Measurements from ENCODE around the gene ELOVL1.

The ELOVL1 gene

DNA sequence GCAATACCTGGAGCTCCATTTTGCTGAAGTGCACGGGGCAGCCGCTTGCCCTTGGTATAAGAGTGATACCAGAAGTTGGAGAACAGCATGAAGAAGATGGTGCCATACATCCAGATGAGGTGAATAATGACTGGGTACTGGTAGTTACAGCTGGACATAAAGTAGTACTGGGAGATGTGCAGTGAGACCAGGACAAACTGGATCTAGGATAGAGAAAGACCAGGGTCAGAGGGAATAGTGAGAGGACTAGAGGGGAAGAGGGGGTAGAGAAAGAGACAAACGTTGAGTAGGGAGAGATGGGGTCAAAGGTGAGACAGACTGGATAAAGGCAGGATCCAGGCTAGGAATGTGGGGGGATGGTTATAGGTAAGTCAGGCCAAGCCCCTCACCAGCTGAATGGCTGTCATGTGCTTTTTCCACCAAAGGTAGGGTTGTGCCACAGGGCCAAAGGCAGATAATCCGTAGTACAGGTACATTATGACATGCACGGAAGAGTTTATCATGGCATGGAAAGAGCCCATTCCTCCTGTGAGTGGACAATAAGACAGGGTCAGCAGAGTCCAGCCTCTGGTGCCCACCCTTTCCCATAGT is 3.8 kb downstream of the ELOVL1 start:
- no peak overlapping the region for H3K27ac ChIP-seq

DNA sequence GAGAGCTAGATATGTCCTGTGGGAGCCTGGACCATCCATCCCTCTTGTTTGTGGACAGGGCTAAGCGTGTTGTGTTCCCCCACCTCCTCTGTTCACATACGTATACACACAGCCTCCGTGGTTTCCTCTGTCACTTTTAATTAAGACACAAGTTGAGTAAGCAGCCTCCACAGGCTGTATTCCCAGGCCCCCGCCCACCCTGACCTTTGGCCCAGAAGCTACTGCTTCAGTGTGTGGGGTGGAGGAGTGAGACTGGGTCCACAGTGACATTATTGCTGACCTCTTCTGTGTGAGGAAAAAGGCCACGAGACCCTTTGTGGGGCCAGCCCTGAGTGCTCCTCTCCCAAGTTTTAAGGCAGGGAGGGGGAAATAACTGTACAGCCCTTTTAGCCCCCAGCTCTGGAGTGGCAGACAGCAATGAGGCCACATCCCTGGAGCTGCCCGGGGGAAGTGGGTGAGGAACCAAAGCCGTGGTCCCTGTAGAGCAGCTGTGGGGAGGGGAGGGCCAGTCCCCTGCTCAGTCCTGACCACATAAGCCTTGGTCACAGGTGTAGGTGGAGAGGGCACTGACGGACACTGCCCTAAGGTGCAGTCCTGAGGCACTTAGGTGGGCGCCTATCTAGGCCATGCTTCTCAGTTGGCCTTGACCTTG is 4.4 kb downstream of the ELOVL1 start:
- TF ChIP-seq, protein P1, sequence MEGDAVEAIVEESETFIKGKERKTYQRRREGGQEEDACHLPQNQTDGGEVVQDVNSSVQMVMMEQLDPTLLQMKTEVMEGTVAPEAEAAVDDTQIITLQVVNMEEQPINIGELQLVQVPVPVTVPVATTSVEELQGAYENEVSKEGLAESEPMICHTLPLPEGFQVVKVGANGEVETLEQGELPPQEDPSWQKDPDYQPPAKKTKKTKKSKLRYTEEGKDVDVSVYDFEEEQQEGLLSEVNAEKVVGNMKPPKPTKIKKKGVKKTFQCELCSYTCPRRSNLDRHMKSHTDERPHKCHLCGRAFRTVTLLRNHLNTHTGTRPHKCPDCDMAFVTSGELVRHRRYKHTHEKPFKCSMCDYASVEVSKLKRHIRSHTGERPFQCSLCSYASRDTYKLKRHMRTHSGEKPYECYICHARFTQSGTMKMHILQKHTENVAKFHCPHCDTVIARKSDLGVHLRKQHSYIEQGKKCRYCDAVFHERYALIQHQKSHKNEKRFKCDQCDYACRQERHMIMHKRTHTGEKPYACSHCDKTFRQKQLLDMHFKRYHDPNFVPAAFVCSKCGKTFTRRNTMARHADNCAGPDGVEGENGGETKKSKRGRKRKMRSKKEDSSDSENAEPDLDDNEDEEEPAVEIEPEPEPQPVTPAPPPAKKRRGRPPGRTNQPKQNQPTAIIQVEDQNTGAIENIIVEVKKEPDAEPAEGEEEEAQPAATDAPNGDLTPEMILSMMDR (IDR thresholded peaks at IDR 0.05): no peak
- Histone ChIP-seq H3K4me1 (no peaks in the 10 kb centered on the region), H3K79me2 (no peaks in the 10 kb centered on the region), H2AFZ (no peak overlapping the region), H3K9ac (no peak overlapping the region), H3K27me3 (ENCODE audit: control insufficient read depth, insufficient read depth, low read length) (no peaks in the 10 kb centered on the region), H3K4me2 (ENCODE audit: low read length) (no peak overlapping the region), H3K9me3 (ENCODE audit: control insufficient read depth, low read length) (no peaks in the 10 kb centered on the region), H3K4me3 (ENCODE audit: low read depth, low read length) (no peak overlapping the region), H3K27ac (no peak overlapping the region), H3K36me3 (ENCODE audit: control insufficient read depth, insufficient read depth, low read length) (no peaks in the 10 kb centered on the region)

More for the DNA sequence above, 3.8 kb downstream of the ELOVL1 start:
- Histone ChIP-seq H3K4me2 (ENCODE audit: low read length) (no peak overlapping the region), H3K4me3 (ENCODE audit: low read depth, low read length) (no peak overlapping the region), H3K79me2 (no peaks in the 10 kb centered on the region), H3K9me3 (ENCODE audit: control insufficient read depth, low read length) (no peaks in the 10 kb centered on the region), H3K36me3 (ENCODE audit: control insufficient read depth, insufficient read depth, low read length) (no peaks in the 10 kb centered on the region), H3K4me1 (peaks cover 3% of the 10 kb centered on the region), H3K27me3 (ENCODE audit: control insufficient read depth, insufficient read depth, low read length) (no peaks in the 10 kb centered on the region), H2AFZ (no peak overlapping the region), H3K9ac (no peak overlapping the region)
- TF ChIP-seq, protein P1 (IDR thresholded peaks at IDR 0.05): no peak

DNA sequence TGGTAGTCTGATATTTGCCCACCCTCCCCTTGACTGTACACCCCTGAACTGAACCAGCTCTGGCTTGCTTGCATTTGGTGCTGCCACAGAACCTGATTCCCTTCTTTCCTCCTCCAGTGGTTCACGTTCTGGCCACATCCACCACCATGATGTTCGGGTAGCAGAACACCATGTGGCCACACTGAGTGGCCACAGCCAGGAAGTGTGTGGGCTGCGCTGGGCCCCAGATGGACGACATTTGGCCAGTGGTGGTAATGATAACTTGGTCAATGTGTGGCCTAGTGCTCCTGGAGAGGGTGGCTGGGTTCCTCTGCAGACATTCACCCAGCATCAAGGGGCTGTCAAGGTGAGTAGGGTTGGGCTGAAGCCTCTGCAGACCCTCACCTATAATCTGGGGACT is 7.2 kb downstream of the ELOVL1 start:
- H3K79me2 ChIP-seq: no peaks in the 10 kb centered on the region
- H3K36me3 ChIP-seq (ENCODE audit: control insufficient read depth, insufficient read depth, low read length): no peaks in the 10 kb centered on the region
- H3K9ac ChIP-seq: no peak overlapping the region
- H3K4me3 ChIP-seq (ENCODE audit: low read depth, low read length): no peak overlapping the region
- H2AFZ ChIP-seq: no peak overlapping the region
- no peaks in the 10 kb centered on the region for H3K27me3 ChIP-seq (ENCODE audit: control insufficient read depth, insufficient read depth, low read length)
- H3K4me1 ChIP-seq: no peaks in the 10 kb centered on the region
- H3K9me3 ChIP-seq (ENCODE audit: control insufficient read depth, low read length): no peaks in the 10 kb centered on the region
- no peak overlapping the region for H3K27ac ChIP-seq
- no peak overlapping the region for H3K4me2 ChIP-seq (ENCODE audit: low read length)
- TF ChIP-seq, protein P1 (IDR thresholded peaks at IDR 0.05): no peak

DNA sequence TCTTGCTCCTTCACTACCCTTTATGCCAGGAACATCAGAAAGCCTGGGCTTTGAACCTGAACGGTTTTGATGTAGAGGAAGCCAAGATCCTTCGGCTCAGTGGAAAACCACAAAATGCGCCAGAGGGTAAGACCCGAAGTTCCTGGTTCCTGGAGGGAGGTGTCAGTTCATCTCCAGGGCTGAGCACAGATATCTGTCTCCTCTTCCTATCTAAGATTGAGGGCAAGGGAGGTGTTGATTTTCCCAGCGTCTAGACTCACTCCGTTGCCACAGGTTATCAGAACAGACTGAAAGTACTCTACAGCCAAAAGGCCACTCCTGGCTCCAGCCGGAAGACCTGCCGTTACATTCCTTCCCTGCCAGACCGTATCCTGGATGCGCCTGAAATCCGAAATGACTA is 8.1 kb downstream of the ELOVL1 start:
- Histone ChIP-seq H3K27me3 (ENCODE audit: control insufficient read depth, insufficient read depth, low read length) (no peaks in the 10 kb centered on the region), H3K36me3 (ENCODE audit: control insufficient read depth, insufficient read depth, low read length) (no peaks in the 10 kb centered on the region), H3K9me3 (ENCODE audit: control insufficient read depth, low read length) (no peaks in the 10 kb centered on the region), H3K79me2 (no peaks in the 10 kb centered on the region), H3K4me2 (ENCODE audit: low read length) (no peak overlapping the region), H2AFZ (no peak overlapping the region), H3K4me3 (ENCODE audit: low read depth, low read length) (no peak overlapping the region), H3K27ac (no peak overlapping the region), H3K4me1 (no peaks in the 10 kb centered on the region), H3K9ac (no peak overlapping the region)
- TF ChIP-seq, protein P1 (IDR thresholded peaks at IDR 0.05): no peak
